ENCODE data around the gene AKAP8L.

Gene AKAP8L

GRCh38 chr19:15374105-15374651 lies 44.6 kb downstream of the AKAP8L start:
- Histone ChIP-seq H3K4me1 (ENCODE audit: control insufficient read depth in 1 of 2, insufficient read depth in 1 of 2, low read depth in 1 of 2, low read length in 1 of 2) (peaks cover 12 to 17% of the 10 kb centered on the region in 2 experiments), H3K27me3 (no peaks in the 10 kb centered on the region), H3K36me3 (peaks cover 59% of the 10 kb centered on the region), H3K4me3 (ENCODE audit: low read depth in 1 of 2, low read length in 1 of 2) (no peak overlapping the region), H3K9me3 (no peaks in the 10 kb centered on the region), H3K27ac (no peak overlapping the region)
- no peak for TF ChIP-seq CTCF (IDR thresholded peaks at IDR 0.05)

GRCh38 chr19:15373644-15374043 lies 45.1 kb downstream of the AKAP8L start:
- no peaks in the 10 kb centered on the region for H3K27me3 ChIP-seq
- peaks cover 64% of the 10 kb centered on the region for H3K36me3 ChIP-seq
- no peak overlapping the region for H3K27ac ChIP-seq
- H3K9me3 ChIP-seq: no peaks in the 10 kb centered on the region
- H3K4me3 ChIP-seq (ENCODE audit: low read depth in 1 of 2, low read length in 1 of 2): no peak overlapping the region
- H3K4me1 ChIP-seq (ENCODE audit: control insufficient read depth in 1 of 2, insufficient read depth in 1 of 2, low read depth in 1 of 2, low read length in 1 of 2): peaks cover 12 to 16% of the 10 kb centered on the region in 2 experiments
- TF ChIP-seq CTCF (IDR thresholded peaks at IDR 0.05): no peak

- Histone ChIP-seq H3K36me3 (peaks cover 72% of the 10 kb centered on the region), H3K27ac (no peak overlapping the region), H3K4me3 (ENCODE audit: low read depth in 1 of 2, low read length in 1 of 2) (no peak overlapping the region), H3K27me3 (no peaks in the 10 kb centered on the region), H3K4me1 (ENCODE audit: control insufficient read depth in 1 of 2, insufficient read depth in 1 of 2, low read depth in 1 of 2, low read length in 1 of 2) (peaks cover 9% of the 10 kb centered on the region in 2 experiments), H3K9me3 (no peaks in the 10 kb centered on the region)
- TF ChIP-seq CTCF (IDR thresholded peaks at IDR 0.05): no peak
Observed at GRCh38 chr19:15372891-15373301, 45.9 kb downstream of the AKAP8L start.

GRCh38 chr19:15372470-15372869 lies 46.3 kb downstream of the AKAP8L start:
- TF ChIP-seq CTCF (IDR thresholded peaks at IDR 0.05): no peak
- Histone ChIP-seq H3K9me3 (no peaks in the 10 kb centered on the region), H3K27me3 (no peaks in the 10 kb centered on the region), H3K4me1 (ENCODE audit: control insufficient read depth in 1 of 2, insufficient read depth in 1 of 2, low read depth in 1 of 2, low read length in 1 of 2) (peaks cover 4 to 5% of the 10 kb centered on the region in 2 experiments), H3K4me3 (ENCODE audit: low read depth in 1 of 2, low read length in 1 of 2) (no peak overlapping the region), H3K36me3 (peaks cover 76% of the 10 kb centered on the region), H3K27ac (no peak overlapping the region)

GRCh38 chr19:15371786-15372380 lies 46.9 kb downstream of the AKAP8L start:
- Histone ChIP-seq H3K4me3 (ENCODE audit: low read depth in 1 of 2, low read length in 1 of 2) (no peak overlapping the region), H3K9me3 (no peaks in the 10 kb centered on the region), H3K36me3 (peaks cover 82% of the 10 kb centered on the region), H3K27me3 (no peaks in the 10 kb centered on the region), H3K27ac (no peak overlapping the region), H3K4me1 (ENCODE audit: control insufficient read depth in 1 of 2, insufficient read depth in 1 of 2, low read depth in 1 of 2, low read length in 1 of 2) (no peaks in the 10 kb centered on the region)
- TF ChIP-seq CTCF (IDR thresholded peaks at IDR 0.05): no peak

Measured in neutrophil (primary cell).